ENCODE measurements around the gene HYLS1.

DNA sequence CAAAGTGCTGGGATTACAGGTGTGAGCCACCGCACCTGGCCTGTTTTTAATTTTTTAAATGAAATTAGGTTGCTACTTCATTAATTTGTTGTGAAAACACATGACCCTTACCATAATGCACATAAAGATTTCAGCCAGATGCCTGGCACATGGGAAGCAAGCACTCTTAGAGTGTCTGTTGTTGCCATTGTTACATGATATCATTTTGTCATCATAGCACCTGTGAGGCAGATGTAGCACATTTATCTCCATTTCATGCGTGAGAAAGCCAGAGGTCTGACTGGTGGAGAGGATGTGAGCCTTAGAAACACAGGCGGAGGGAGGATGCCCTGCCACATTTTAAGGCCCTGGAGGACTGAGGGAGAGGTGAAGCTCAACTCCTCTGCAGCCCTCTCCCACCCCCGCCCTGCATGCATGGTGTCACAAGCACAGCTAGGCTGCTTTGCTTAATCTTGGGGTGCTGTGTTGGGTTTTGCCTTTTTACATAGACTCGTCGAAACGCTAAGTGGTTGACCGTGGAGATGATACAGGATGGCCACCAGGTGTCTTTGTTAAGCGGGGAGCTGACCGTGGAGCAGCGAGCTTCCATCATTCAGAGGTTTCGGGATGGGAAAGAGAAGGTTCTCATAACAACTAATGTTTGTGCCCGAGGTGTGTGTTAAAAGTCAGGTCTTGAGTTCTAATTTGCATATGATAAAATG, 30.8 kb downstream of the HYLS1 start:
- TF ChIP-seq, protein P1, sequence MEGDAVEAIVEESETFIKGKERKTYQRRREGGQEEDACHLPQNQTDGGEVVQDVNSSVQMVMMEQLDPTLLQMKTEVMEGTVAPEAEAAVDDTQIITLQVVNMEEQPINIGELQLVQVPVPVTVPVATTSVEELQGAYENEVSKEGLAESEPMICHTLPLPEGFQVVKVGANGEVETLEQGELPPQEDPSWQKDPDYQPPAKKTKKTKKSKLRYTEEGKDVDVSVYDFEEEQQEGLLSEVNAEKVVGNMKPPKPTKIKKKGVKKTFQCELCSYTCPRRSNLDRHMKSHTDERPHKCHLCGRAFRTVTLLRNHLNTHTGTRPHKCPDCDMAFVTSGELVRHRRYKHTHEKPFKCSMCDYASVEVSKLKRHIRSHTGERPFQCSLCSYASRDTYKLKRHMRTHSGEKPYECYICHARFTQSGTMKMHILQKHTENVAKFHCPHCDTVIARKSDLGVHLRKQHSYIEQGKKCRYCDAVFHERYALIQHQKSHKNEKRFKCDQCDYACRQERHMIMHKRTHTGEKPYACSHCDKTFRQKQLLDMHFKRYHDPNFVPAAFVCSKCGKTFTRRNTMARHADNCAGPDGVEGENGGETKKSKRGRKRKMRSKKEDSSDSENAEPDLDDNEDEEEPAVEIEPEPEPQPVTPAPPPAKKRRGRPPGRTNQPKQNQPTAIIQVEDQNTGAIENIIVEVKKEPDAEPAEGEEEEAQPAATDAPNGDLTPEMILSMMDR (IDR thresholded peaks at IDR 0.05 in 8 of 11, conservative IDR thresholded peaks at IDR 0.05 in 3 of 11) = no peak
- TF ChIP-seq POLR2AphosphoS5 (IDR thresholded peaks at IDR 0.05) (no peak), POLR2A (IDR thresholded peaks at IDR 0.05) (no peak)

All from spleen (tissue), 7 donors.